Large intestine (tissue), 3 donors: ENCODE measurements around the gene PHF1. TPM values are rescaled to one million over a fixed set of nuclear protein-coding genes. Genes with fewer than 3 reads are reported as not detected.

ENCODE experiments used
- DNase-seq, 2 donors: peaks; one replicate each; pipeline versions ENCODE4 v3.0.0 to v3.0.0-alpha.2; 2013
- H3K27ac ChIP-seq: one replicate; pipeline ENCODE4 v1.5.1; 2013; ENCODE audit warnings: low read length
- H3K27me3 ChIP-seq: 2 replicates; pipeline ENCODE4 v1.6.1; 2013; ENCODE audit warnings: low read length; ENCODE audit not compliant: control insufficient read depth, insufficient read depth
- H3K36me3 ChIP-seq: 2 replicates; pipeline ENCODE4 v1.6.1; 2013; ENCODE audit warnings: low read length; ENCODE audit not compliant: control insufficient read depth, insufficient read depth
- H3K4me1 ChIP-seq: one replicate; pipeline ENCODE4 v1.6.1; 2013; ENCODE audit warnings: low read length; ENCODE audit not compliant: control insufficient read depth, insufficient read depth
- H3K4me3 ChIP-seq: one replicate; pipeline ENCODE4 v1.5.1; 2013; ENCODE audit warnings: low read length
- H3K9me3 ChIP-seq: one replicate; pipeline ENCODE4 v1.6.1; 2013; ENCODE audit warnings: mild to moderate bottlenecking, low read depth, low read length, moderate library complexity; ENCODE audit not compliant: control insufficient read depth
- WGBS: methylation state at CpG from one replicate; pipeline ENCODE4 v1.1.5; 2013; ENCODE audit warnings: low lambda C conversion rate; ENCODE audit not compliant: insufficient coverage; 5-methylcytosine and 5-hydroxymethylcytosine counted together
- polyA plus RNA-seq: library from polyadenylated mRNA; unstranded; fragments of 120-200 nt; gene quantifications from one replicate; pipeline ENCODE4 v1.2.1, GENCODE V29; 2013

PHF1 gene
- polyA plus RNA-seq, 1 donor = 50.1 TPM

DNA sequence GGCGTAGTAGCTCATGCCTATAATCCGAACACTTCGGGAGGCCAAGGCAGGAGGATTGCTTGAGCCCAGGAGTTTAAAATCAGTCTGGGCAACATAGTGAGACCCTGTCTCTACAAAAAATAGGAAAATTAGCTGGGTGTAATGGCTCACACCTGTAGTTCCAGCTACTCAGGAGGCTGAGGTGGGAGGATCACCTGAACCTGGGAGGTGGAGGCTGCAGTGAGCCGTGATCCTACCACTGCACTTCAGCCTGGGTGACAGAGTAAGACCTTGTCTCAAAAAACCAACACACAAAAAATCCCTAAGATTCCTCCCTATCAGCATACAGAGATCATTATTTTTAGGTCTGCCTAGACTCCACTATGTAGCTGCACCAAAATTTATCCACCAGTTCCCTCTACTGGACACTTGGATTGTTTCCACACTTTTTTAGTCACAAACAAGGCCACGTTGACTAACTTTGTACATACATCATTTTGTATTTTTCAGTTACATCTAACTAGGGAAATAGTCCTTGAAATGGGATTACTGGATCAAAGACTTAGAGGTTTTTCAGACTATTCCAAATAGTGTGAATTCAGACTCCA lies 3.6 kb upstream of the PHF1 start:
- Histone ChIP-seq H3K4me1 (peaks cover 13% of the 10 kb centered on the region), H3K36me3 (peaks cover 25% of the 10 kb centered on the region), H3K27ac (no peak overlapping the region), H3K4me3 (no peak overlapping the region), H3K27me3 (no peaks in the 10 kb centered on the region), H3K9me3 (no peaks in the 10 kb centered on the region)
- no peak for DNase-seq
- 40% methylated on average over 1 of the region's 5 CpGs for WGBS

DNA sequence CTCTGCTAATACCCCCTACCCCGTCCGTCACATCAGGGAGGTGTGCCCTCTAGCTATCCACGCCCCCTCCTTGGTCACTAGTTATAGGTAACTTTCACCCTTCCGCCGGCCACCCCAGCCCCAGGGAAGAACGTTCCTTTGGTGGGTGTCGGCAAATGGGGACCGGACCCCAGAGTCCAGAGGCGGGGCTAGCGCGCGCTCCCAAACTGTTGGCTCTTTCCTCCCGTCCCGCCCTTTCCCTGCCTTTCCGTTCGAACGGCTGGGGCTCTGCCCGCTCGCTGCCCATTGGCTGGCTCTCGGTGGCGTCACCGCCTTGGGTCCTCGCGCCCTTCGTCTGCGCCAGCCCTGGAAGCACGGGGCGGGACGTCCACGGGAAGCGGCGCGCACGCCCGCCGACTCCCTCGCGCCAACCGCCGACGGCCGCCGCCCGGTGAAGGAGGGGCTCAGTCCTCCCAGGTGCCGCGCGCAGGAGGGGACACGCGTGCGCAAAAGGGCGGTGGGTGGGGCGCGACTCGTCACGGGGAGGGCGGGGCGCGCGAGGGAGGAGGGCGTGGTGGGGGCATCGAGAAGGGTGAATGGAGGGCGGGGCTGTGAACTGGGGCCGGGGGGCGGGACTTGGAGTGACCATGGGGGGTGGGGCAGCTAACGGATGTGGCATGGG lies 634 bp upstream of the PHF1 start:
- H3K27ac ChIP-seq = peak overlapping the region; percentile 99
- no peaks in the 10 kb centered on the region for H3K9me3 ChIP-seq
- peaks cover 43% of the 10 kb centered on the region for H3K36me3 ChIP-seq
- no peaks in the 10 kb centered on the region for H3K27me3 ChIP-seq
- peaks cover 13% of the 10 kb centered on the region for H3K4me1 ChIP-seq
- no CpG with 5 or more reads among the region's 65 CpGs for WGBS
- H3K4me3 ChIP-seq = peak overlapping the region; percentile 81
- DNase-seq = peak; percentile 99

DNA sequence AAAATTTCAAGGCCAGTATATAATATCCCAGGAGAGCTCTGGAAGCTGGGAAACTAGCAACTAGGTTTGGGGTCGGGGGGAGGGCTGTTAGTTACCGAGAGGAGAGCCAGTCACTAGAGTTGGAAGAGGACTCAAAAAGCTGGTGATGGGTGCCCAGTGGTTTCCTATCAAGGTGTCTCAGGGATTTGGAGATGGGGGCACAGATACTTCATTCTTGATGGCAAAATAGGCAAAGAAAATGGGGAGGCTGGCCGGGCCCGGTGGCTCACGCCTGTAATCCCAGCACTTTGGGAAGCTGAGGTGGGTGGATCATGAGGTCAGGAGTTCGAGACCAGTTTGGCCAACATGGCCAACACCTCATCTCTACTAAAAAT lies 805 bp downstream of the PHF1 start:
- H3K27ac ChIP-seq = peak overlapping the region; percentile 47
- no peak for DNase-seq
- peak overlapping the region; percentile 70 for H3K4me3 ChIP-seq
- WGBS = no CpG with 5 or more reads among the region's 6 CpGs
- no peaks in the 10 kb centered on the region for H3K9me3 ChIP-seq
- H3K4me1 ChIP-seq = peaks cover 22% of the 10 kb centered on the region
- peaks cover 42% of the 10 kb centered on the region for H3K36me3 ChIP-seq
- no peaks in the 10 kb centered on the region for H3K27me3 ChIP-seq

DNA sequence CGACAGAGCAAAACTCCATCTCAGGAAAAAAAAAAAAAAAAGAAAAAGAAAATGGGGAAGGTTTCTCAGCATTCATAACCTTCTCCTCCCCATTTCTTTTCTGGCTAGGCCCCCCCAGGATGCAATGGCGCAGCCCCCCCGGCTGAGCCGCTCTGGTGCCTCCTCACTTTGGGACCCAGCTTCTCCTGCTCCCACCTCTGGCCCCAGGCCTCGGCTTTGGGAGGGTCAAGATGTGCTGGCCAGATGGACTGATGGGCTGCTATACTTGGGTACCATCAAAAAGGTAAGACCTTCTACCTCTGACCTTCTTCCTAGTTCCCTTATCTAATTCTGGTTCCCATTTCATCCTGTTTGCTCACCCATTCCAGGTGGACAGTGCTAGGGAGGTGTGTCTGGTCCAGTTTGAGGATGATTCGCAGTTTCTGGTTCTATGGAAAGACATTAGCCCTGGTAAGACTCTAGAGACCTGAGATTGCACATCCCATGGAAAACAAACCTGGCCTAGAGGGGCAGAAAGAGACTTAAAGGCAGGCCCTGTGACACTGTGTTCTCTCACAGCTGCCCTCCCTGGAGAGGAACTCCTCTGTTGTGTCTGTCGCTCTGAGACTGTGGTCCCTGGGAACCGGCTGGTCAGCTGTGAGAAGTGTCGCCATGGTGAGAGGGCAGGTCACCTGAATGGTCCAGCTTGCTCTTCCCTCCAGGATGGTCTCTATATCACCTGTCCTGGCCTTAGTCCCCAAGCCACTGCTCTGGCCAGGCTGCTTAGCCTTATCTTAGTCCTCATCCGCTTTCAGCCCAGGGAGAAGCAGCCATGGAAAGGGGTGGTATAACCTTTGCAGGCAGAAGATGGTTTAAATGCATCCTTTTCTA lies 1.6 kb downstream of the PHF1 start:
- H3K4me1 ChIP-seq = peaks cover 25% of the 10 kb centered on the region
- no peak overlapping the region for H3K27ac ChIP-seq
- no peak for DNase-seq
- H3K9me3 ChIP-seq = no peaks in the 10 kb centered on the region
- H3K4me3 ChIP-seq = no peak overlapping the region
- WGBS = no CpG with 5 or more reads among the region's 10 CpGs
- no peaks in the 10 kb centered on the region for H3K27me3 ChIP-seq
- H3K36me3 ChIP-seq = peaks cover 41% of the 10 kb centered on the region

DNA sequence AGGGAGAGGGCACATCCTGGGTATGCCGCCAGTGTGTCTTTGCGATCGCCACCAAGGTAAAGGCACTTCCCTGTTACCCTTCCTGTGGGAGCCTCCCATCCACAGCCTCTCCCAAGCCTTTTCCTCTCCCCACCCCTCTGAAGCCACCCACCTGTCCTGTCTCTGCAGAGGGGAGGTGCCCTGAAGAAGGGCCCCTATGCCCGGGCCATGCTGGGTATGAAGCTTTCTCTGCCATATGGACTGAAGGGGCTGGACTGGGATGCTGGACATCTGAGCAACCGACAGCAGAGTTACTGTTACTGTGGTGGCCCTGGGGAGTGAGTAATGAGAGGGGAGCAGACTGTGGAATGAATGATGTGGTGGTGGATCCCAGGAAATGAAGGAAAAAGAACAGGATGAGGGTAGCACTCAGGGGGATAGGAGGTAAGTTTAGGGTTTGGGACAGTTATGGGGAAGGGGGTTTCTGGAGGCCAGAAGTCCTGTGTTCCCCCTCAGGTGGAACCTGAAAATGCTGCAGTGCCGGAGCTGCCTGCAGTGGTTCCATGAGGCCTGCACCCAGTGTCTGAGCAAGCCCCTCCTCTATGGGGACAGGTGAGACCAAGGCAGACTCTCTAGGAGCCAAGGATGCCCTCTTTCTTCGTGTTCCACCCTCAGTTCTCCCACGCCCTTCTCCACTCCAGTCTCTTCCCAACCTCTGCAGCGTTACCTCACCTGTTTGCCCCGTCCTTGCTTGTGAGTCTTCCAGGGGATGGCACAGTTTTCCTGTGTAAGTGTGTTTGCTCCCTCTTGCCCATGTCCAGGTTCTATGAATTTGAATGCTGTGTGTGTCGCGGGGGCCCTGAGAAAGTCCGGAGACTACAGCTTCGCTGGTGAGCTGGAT lies 2.7 kb downstream of the PHF1 start:
- Histone ChIP-seq H3K27ac (no peak overlapping the region), H3K27me3 (no peaks in the 10 kb centered on the region), H3K4me1 (peaks cover 26% of the 10 kb centered on the region), H3K4me3 (no peak overlapping the region), H3K9me3 (no peaks in the 10 kb centered on the region), H3K36me3 (peaks cover 41% of the 10 kb centered on the region)
- no peak for DNase-seq
- 100% methylated on average over 1 of the region's 14 CpGs for WGBS

DNA sequence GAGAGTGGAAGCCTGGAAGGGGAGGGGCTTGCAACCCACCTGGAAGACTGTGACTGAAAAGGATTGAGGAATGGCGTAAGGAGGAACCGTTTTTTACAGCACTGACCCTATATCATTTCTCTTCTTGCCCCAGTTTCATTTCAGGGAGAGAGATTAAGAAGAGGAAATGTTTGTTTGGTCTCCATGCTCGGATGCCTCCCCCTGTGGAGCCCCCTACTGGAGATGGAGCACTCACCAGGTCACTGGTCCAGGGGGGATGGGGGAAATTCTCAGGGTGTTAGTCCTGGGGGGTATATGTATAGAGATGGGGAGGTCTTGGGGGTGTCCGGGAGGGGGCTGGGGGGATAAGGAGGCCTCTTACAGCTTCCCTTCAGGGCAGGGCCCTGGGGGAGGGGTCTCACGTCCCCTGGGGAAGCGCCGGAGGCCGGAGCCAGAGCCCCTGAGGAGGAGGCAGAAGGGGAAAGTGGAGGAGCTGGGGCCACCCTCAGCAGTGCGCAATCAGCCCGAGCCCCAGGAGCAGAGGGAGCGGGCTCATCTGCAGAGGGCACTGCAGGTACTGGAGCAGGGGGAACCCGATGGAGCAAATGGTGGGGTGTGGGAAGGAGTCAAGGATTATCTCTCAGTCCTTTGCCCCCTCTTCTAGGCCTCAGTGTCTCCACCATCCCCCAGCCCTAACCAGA lies 3.9 kb downstream of the PHF1 start:
- H3K4me1 ChIP-seq = peaks cover 34% of the 10 kb centered on the region
- no peak overlapping the region for H3K27ac ChIP-seq
- 83% methylated on average over 1 of the region's 12 CpGs for WGBS
- no peaks in the 10 kb centered on the region for H3K9me3 ChIP-seq
- no peaks in the 10 kb centered on the region for H3K27me3 ChIP-seq
- no peak for DNase-seq
- peaks cover 41% of the 10 kb centered on the region for H3K36me3 ChIP-seq
- H3K4me3 ChIP-seq = no peak overlapping the region

DNA sequence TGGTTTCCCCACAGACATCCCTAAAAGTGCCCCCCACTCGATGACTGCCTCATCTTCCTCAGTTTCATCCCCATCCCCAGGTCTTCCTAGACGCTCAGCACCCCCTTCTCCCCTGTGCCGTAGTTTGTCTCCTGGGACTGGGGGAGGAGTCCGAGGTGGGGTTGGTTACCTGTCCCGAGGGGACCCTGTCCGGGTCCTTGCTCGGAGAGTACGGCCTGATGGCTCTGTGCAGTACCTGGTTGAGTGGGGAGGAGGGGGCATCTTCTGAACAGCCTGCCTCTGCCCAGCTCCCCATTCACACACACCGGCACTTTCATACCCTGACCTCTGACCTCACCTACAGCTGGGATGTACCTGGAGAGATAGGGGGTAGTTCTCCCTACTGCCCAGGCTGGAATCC lies 5.0 kb downstream of the PHF1 start:
- DNase-seq = no peak
- H3K9me3 ChIP-seq = no peaks in the 10 kb centered on the region
- no peak overlapping the region for H3K4me3 ChIP-seq
- peaks cover 35% of the 10 kb centered on the region for H3K4me1 ChIP-seq
- no peak overlapping the region for H3K27ac ChIP-seq
- no CpG with 5 or more reads among the region's 9 CpGs for WGBS
- no peaks in the 10 kb centered on the region for H3K27me3 ChIP-seq
- peaks cover 41% of the 10 kb centered on the region for H3K36me3 ChIP-seq

DNA sequence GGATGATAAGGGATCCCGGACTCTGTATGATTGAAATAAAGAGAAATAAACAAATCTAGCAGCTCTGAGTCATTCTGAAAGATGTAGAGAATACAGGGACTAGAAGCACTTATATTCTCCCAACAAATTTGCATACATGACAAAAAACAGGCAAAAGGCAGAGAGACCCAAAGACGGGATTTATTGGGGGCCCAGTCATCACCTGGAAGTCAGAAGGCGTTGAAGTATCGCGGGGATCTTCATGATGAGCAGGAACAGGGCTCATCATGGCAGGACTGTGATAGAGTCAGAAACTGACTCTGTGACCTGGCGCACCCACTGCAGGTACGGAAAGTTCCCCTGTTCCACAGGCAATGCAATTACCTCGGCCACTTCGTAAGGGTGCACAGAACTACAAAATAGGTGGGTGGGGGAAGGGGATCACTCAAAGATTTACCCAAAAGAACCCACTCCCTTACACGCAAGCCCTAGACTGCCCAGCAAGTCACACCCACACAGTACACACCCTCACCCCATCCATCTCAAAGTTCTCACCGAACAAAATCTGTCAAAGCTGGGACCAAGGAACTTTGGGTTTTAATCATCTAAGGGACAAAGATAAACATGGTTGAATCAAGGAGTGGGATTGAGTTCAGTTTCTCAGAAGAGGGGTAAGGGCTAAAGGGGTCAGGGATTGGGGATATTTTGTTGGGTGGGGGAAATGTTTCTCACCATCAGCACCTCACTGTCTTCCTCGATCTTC lies 5.7 kb downstream of the PHF1 start:
- H3K36me3 ChIP-seq = peaks cover 41% of the 10 kb centered on the region
- peaks cover 32% of the 10 kb centered on the region for H3K4me1 ChIP-seq
- DNase-seq = no peak
- peak overlapping the region; percentile 92 for H3K27ac ChIP-seq
- H3K27me3 ChIP-seq = no peaks in the 10 kb centered on the region
- H3K9me3 ChIP-seq = no peaks in the 10 kb centered on the region
- peak overlapping the region; percentile 69 for H3K4me3 ChIP-seq
- no CpG with 5 or more reads among the region's 12 CpGs for WGBS

DNA sequence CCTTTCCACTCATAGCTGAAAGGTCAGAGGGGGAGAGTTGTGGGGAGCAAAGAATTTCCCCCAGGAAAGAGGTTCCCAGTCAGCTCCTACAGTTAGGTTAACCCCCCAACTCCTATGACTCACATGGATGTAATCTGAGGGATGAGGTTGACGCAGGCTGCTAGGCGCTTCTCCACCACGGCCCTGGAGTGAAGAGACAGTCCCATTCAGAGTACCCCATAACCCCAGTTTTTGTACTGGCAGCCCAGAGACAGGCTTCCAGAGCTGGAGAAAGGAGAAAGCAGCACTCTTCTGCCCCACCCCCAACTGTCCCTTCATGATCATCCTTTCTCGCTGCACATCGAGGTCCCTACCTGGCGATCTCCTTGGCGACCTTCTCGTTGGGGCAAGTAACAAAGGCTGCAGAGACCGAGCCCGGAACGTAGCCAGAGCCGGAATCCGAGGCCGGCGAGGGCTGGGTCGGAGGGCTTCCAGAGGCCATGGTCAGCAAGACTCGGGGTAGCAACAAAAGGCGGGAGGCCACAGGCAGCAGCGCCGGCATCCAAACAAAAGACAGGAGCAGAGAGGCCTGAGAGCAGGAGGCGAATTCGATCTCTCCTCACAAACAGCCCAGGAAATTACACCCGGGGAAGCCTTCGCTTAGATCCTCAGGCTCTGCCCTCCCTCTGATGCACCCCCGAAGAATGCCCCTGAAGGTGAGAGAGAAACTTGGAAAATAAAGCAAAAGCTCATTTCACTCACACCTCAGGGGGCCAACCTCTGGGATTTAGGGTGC lies 6.5 kb downstream of the PHF1 start:
- no peak for DNase-seq
- Histone ChIP-seq H3K36me3 (peaks cover 38% of the 10 kb centered on the region), H3K27ac (peak overlapping the region; percentile 92), H3K4me1 (peaks cover 25% of the 10 kb centered on the region), H3K9me3 (no peaks in the 10 kb centered on the region), H3K4me3 (peak overlapping the region; percentile 69), H3K27me3 (no peaks in the 10 kb centered on the region)
- WGBS = 6% methylated on average over 3 of the region's 25 CpGs
